Bone marrow (tissue), 2 donors: Measurements from ENCODE around the gene SCUBE3.

Experiments
- DNase-seq, 2 donors: peaks; one replicate each; lab custom pipeline; 2025; lab: John Stamatoyannopoulos, UW

Gene SCUBE3

GRCh38 chr6:35181933-35182612 lies 31.7 kb upstream of the SCUBE3 start:
- no peak for DNase-seq

GRCh38 chr6:35183281-35183680 lies 30.5 kb upstream of the SCUBE3 start:
- DNase-seq, result no peak

GRCh38 chr6:35183935-35184334 lies 29.8 kb upstream of the SCUBE3 start:
- no peak for DNase-seq

GRCh38 chr6:35184580-35185301 lies 29.0 kb upstream of the SCUBE3 start:
- no peak for DNase-seq

- DNase-seq, result no peak
Measured at GRCh38 chr6:35185302-35185681, 28.5 kb upstream of the SCUBE3 start.

- no peak for DNase-seq
Measured at GRCh38 chr6:35185971-35186370, 27.8 kb upstream of the SCUBE3 start.

- DNase-seq, result no peak
Measured at GRCh38 chr6:35186571-35186970, 27.2 kb upstream of the SCUBE3 start.

GRCh38 chr6:35188886-35189285 lies 24.9 kb upstream of the SCUBE3 start:
- DNase-seq, result no peak

GRCh38 chr6:35190306-35190705 lies 23.4 kb upstream of the SCUBE3 start:
- DNase-seq, result no peak

- DNase-seq, result no peak
Measured at GRCh38 chr6:35191889-35192288, 21.9 kb upstream of the SCUBE3 start.

- DNase-seq, result no peak
Measured at GRCh38 chr6:35192301-35192860, 21.4 kb upstream of the SCUBE3 start.

GRCh38 chr6:35194390-35194789 lies 19.4 kb upstream of the SCUBE3 start:
- DNase-seq, result no peak

GRCh38 chr6:35195120-35195780 lies 18.5 kb upstream of the SCUBE3 start:
- DNase-seq, result no peak

- DNase-seq, result no peak
Measured at GRCh38 chr6:35197196-35197595, 16.6 kb upstream of the SCUBE3 start.

- DNase-seq, result no peak
Measured at GRCh38 chr6:35199866-35200265, 13.9 kb upstream of the SCUBE3 start.

- DNase-seq, result no peak
Measured at GRCh38 chr6:35202066-35202546, 11.7 kb upstream of the SCUBE3 start.

- no peak for DNase-seq
Measured at GRCh38 chr6:35203152-35203670, 10.5 kb upstream of the SCUBE3 start.

- DNase-seq, result no peak
Measured at GRCh38 chr6:35203680-35204079, 10.1 kb upstream of the SCUBE3 start.

GRCh38 chr6:35206346-35206745 lies 7.4 kb upstream of the SCUBE3 start:
- no peak for DNase-seq

GRCh38 chr6:35208419-35208818 lies 5.3 kb upstream of the SCUBE3 start:
- DNase-seq, result no peak

GRCh38 chr6:35209081-35209480 lies 4.7 kb upstream of the SCUBE3 start:
- DNase-seq, result no peak

GRCh38 chr6:35209622-35210247 lies 4.0 kb upstream of the SCUBE3 start:
- no peak for DNase-seq
